Measurements from ENCODE around the gene C1orf21. TPM values are rescaled to one million over a fixed set of nuclear protein-coding genes. Genes with fewer than 3 reads are reported as not detected.

C1orf21 gene
- total and polyA plus RNA-seq, 8 donors: 37.0 to 75.3 (median 47.3) TPM

DNA sequence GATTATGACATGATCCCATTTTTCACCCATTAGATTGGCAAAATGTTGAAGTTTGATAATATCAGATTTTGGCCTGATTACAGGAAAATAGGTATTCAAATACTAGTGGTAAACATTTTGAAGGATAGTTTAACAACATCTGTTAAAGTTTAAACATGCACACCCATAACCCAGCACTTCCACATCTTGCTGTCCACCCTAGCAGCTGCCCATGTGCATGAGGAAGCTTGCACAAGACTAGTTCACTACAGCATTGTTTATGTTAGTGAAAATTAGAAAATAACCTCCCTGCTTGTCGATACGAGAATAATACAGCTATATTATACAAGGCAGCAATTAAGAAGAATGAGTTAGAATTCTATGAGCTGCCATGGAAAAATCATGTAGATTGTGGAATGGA, 127.6 kb downstream of the C1orf21 start:
- intact Hi-C loops (cut with DNase I): no loop called here
- TF ChIP-seq, protein P1, sequence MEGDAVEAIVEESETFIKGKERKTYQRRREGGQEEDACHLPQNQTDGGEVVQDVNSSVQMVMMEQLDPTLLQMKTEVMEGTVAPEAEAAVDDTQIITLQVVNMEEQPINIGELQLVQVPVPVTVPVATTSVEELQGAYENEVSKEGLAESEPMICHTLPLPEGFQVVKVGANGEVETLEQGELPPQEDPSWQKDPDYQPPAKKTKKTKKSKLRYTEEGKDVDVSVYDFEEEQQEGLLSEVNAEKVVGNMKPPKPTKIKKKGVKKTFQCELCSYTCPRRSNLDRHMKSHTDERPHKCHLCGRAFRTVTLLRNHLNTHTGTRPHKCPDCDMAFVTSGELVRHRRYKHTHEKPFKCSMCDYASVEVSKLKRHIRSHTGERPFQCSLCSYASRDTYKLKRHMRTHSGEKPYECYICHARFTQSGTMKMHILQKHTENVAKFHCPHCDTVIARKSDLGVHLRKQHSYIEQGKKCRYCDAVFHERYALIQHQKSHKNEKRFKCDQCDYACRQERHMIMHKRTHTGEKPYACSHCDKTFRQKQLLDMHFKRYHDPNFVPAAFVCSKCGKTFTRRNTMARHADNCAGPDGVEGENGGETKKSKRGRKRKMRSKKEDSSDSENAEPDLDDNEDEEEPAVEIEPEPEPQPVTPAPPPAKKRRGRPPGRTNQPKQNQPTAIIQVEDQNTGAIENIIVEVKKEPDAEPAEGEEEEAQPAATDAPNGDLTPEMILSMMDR (IDR thresholded peaks at IDR 0.05): no peak
- no peaks in the 10 kb centered on the region for H3K27me3 ChIP-seq
- no peak for DNase-seq
- H3K36me3 ChIP-seq: no peaks in the 10 kb centered on the region
- no peaks in the 10 kb centered on the region for H3K4me1 ChIP-seq
- H3K27ac ChIP-seq: no peak overlapping the region
- no peak overlapping the region for H3K4me3 ChIP-seq
- no peaks in the 10 kb centered on the region for H3K9me3 ChIP-seq
- no peak for ATAC-seq

DNA sequence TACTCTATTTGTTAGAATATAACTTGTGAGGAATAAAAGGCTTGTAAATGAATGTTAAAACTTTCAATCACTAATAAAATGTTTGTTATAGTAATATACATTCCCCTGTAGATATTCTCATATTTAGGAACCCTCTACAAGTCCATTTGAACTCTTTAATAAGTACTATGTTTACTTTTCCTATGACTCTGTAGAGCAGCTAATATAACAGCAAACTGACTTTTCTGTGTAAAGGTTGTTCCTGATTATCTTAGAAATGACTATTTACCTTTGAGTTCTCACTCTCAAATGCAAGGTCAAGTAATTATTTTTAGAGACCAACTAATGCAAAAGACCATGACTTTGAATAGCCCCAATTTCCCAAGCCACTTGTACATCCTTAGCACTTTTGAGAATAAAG, 130.3 kb downstream of the C1orf21 start:
- Histone ChIP-seq H3K4me3 (no peak overlapping the region), H3K27ac (no peak overlapping the region), H3K4me1 (peaks cover 0 to 4% of the 10 kb centered on the region in 2 donors), H3K9me3 (no peaks in the 10 kb centered on the region), H3K27me3 (no peaks in the 10 kb centered on the region), H3K36me3 (no peaks in the 10 kb centered on the region)
- DNase-seq (no peak), ATAC-seq (peak; percentile 71)
- TF ChIP-seq, protein P1 (IDR thresholded peaks at IDR 0.05): no peak
- intact Hi-C loops (cut with DNase I): no loop called here

DNA sequence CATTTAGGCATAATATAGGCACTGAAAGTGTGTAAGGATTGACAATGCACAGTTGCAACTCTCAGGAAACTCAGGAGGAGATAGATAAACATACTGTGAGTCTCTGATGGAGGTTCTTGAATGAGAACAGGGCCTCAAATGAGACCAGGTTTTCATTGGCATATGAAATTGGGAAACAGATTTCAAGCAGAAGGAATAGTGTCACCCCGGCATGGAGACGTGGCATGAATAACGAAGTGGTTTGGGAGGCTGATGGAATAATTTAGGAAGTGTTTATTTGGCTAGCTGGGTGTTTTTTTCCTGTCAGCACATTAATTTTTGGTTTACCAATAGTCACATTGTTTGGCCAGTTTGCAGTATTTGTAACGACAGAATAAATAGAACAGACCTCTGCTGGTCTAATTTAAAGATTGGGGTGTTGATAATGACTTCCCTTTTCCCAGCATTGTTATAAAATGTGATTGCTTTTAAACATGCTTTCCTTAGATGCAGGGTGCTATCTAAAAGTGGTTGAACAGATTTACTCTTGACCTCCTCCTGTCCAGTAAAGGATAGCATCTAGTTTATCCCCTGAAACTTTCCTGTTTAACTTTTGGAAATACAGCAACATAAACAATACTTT, 132.0 kb downstream of the C1orf21 start:
- no peak for ATAC-seq
- no peak overlapping the region for H3K27ac ChIP-seq
- intact Hi-C loops (cut with DNase I): no loop called here

DNA sequence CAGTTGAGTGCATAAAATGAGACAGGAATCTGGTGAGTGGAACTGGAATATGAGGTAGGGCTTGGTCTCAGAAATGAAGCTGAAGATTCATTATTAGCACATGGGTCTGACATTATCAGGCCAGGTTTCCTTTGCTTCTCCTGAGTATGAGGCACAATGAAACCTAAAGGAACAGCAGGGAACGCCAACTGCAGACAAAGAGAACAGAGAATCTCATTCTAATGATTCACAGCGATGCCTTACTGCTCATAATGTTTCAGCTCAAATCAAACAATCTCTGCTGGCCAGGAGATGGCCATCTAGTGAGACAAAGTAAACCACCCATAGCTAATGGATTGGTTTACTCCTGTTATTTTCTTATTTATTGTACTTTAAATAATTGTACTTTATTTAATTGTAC, 133.5 kb downstream of the C1orf21 start:
- ATAC-seq: no peak
- intact Hi-C loops (cut with DNase I): no loop called here
- no peak overlapping the region for H3K27ac ChIP-seq

More for the DNA sequence above, 132.0 kb downstream of the C1orf21 start:
- TF ChIP-seq, protein P1 (IDR thresholded peaks at IDR 0.05): no peak
- H3K9me3 ChIP-seq: no peaks in the 10 kb centered on the region
- H3K36me3 ChIP-seq: no peaks in the 10 kb centered on the region
- no peak for DNase-seq
- peaks cover 0 to 4% of the 10 kb centered on the region in 2 donors for H3K4me1 ChIP-seq
- H3K27me3 ChIP-seq: no peaks in the 10 kb centered on the region
- H3K4me3 ChIP-seq: no peak overlapping the region

DNA sequence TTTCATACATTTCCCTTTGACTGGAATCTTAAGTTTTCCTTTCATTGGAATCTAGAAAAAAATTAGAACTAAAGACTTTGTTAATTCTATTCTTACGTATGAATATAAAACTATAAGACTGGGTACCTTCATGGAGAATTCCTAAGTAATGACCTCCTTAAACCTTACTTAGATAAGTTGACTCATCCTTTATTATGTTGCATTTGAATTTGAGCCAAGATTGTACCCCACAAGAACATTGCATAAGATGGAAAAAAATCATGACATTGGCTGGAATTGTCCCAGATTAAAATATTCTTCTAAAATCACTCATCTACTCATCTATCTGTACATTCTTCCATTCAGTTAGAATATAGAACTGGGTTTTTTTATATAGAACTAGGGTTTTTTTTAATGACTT, 137.4 kb downstream of the C1orf21 start:
- TF ChIP-seq, protein P1 (IDR thresholded peaks at IDR 0.05): no peak
- no peaks in the 10 kb centered on the region for H3K27me3 ChIP-seq

More for the DNA sequence above, 133.5 kb downstream of the C1orf21 start:
- TF ChIP-seq, protein P1 (IDR thresholded peaks at IDR 0.05): no peak
- Histone ChIP-seq H3K36me3 (no peaks in the 10 kb centered on the region), H3K9me3 (no peaks in the 10 kb centered on the region), H3K27me3 (no peaks in the 10 kb centered on the region), H3K4me3 (no peak overlapping the region), H3K4me1 (peaks cover 0 to 4% of the 10 kb centered on the region in 2 donors)
- DNase-seq: no peak

More for the DNA sequence above, 137.4 kb downstream of the C1orf21 start:
- peaks cover 0 to 4% of the 10 kb centered on the region in 2 donors for H3K4me1 ChIP-seq
- no peaks in the 10 kb centered on the region for H3K9me3 ChIP-seq
- DNase-seq (no peak), ATAC-seq (no peak)
- H3K36me3 ChIP-seq: no peaks in the 10 kb centered on the region
- H3K4me3 ChIP-seq: no peak overlapping the region
- intact Hi-C loops (cut with DNase I): no loop called here
- H3K27ac ChIP-seq: no peak overlapping the region

Data from left lung (tissue), 10 donors.